NCI-H1694 (cell line): Measurements from ENCODE around the gene FER.
A peak's percentile ranks its signal among the peaks of the same experiment; 100 is the strongest.
"Not testable (repeated sequence)": the region's sequence is repeated elsewhere in the genome, so short reads cannot be mapped to it uniquely, and the experiment has no call there.

Source experiments
- DNase-seq: peaks from one replicate; lab custom pipeline; 2025; lab: John Stamatoyannopoulos, UW

FER gene

DNA sequence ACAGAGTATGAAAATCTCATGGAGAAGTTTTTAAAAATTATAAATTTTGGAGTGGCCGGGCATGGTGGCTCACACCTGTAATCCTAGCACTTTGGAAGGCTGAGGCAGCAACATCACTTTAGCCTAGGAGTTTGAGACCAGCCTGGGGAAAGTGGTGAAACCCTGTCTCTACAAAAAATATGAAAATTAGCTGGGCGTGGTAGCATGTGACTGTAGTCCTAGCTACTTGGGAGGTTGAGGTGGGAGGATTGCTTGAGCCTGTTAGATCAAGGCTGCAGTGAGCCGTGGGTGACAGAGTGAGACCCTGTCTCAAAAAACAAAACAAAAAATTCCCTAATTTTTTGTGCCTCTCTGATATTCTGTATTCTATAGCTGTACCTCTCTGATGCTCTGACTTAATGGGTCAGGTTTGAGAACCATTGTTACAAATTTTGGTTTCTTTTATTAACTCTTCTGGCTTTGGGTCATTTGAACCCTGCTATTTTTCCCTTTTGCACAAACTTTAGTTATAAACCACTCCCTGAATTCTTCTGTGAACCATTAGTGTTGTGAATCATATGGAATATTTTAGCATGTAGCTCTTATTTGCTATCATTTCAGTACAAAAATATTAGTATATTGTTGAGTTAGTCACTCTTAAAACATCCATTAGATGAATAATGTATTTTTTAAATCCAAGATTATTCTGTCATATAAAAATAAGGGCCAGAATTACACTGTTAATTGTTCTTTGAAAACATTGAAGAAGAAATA is 51.0 kb downstream of the FER start:
- no peak for DNase-seq

DNA sequence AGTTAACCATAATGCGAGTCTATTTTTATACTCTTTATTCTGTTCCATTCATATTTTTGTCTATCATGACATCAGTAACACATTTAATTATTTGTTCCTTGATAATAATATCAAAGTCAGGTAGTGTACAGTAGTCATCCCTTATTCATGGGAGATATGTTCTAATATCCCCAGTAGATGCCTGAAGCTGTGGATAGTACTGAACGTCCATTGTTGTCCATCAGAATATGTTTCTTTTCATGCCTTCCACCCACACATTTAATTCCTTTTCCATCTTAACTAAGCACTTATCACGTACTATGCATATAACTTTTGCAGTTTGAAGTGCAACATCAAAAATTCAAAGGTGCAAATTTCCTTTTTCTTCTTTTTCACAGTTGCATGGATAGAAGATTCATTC is 53.6 kb downstream of the FER start:
- DNase-seq, result no peak

DNA sequence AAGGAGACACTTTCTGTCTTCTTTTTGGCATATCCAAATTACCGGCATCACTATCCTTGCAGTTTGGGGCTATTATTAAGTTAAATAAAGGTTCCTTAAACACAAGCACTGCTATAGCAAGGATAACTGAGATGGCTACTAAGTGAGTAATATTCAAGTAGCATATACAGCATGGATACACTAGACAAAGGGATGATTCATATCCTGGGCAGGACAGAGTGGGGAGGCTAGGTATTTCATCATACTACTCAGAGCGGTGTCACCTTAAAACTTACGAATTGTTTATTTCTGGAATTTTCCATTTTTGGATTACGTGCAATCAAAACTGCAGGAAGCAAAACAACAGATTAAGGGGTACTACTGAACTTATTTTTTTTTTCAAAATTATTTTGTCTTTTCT is 54.1 kb downstream of the FER start:
- DNase-seq, result no peak

DNA sequence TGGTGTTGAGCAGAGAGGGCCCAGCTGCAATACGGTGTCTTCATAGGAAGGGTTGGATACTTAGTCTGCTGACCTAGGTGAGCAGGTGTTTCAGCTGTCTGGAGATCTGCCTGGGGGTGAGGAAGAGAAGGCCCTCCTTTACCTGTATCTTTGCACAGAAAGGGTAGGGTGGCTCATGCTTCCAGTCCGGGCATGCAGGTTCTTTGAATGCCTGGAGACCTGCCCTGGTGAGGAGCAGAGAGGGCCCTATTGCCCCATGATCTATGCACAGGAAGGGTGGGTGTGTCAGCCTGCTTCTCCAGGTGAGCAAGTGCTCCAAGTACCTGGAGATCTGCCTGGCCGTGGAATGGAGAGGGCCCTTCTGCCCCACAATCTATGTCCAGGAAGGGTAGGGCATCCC is 63.0 kb downstream of the FER start:
- DNase-seq, result no peak

DNA sequence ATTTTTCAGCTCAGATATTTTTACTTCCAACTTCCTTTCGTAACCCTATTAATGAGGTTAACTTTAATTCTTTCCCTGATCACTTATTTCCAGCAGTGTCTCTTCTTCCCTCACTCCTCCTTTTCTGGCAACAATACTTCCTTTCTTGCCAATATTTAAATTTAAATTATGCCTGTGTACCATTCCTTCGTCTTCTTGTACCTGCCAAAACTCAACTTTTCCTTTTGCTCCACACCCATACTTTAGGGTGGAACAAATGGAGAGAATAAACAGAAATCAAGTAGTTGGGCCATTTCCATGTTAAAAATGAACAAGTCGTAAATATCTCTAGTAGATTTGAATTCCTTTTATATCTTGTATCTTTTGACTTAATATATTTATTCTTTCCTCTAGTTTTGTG is 66.0 kb downstream of the FER start:
- DNase-seq, result no peak

DNA sequence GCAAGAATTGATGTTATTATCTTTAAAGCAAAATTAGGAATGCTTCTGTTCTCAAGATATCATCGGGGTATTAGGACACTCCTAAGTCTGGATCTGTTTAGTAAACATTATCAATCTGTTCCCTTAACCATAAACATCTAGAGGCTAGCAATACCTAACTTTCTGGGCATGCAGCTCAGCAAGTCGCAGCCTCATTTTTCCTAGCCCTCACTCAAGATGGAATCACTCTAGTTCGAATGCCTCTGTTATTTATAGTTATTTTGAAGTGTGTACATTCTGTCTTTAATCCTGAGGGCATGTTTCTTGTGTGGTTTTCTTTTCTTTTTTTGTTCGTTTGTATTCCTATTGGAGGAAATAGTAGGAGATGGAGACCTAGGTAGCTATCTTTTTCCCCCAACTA is 66.9 kb downstream of the FER start:
- DNase-seq, result no peak

DNA sequence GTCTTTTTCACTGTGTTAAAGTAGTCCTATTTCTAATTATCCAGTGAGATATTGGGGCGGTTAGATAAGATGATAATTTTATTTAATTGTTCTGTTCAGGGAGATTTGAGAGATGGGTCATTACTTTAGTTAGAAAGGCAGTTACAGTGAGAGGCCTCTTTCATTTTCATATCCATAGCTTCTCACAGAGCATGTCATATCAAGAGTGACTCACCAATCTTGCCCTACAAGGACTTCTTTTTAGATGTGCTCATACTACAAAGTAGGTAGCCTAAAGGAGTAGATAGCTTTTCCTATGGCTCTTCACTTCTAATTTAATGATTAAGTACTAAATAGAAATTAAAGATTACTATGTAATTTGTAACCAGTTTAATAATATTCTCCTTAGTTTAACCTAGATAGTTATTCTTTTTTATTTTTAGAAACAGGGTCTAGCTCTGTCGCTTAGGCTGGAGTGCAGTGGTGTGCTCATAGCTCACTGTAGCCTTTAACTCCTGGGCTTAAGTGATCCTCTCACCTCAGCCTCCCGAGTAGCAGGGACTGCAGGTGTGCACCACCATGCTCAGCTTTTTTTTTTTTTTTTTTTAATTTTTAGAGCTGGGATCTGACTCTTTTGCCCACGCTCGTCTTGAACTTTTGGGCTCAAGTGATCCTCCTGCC is 71.0 kb downstream of the FER start:
- DNase-seq, result no peak

DNA sequence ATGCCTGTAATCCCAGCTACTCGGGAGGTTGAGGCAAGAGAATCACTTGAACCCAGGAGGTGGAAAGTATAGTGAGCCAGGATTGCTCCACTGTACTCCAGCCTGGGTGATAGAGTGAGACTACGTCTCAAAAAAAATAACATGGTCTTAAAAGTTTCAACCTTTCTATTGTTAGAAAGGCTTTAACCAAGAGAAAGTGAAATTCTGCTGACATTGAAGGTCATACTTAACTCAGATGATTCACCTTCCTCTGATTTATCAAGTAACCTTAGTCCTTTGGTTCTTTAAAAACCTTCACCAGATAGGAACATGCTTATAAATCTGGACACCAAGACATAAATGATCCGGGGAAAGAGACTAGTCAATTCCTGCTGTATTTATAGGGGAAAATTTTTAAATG is 73.3 kb downstream of the FER start:
- no peak for DNase-seq

DNA sequence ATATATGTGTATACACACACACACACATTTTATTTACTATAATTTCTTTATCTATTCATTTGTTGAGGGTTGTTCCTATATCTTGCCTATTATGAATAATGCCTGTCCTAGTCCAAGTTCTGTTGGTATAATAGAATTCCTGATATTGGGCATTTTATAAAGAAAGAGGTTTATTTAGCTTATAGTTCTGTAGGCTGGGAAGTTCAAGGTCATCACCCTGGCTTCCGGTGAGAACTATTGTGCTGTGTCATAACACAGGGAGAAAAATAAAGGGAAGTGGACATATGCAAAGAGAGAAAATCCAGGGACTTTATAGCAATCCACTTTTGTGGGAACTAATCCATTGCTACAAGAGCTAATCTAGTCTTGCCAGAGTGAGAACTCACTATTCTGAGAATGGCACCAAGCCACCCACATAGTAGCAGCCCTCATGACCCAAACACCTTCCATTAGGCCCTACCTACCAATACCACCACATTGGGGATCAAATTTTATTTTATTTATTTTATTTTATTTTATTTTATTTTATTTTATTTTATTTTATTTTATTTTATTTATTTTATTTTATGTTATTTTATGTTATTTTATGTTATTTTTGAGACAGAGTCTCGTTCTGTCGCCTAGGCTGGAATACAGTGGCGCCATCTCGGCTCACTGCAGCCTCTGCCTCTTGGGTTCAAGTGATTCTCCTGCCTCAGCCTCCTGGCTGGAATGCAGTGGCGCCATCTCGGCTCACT is 74.7 kb downstream of the FER start:
- no peak for DNase-seq

DNA sequence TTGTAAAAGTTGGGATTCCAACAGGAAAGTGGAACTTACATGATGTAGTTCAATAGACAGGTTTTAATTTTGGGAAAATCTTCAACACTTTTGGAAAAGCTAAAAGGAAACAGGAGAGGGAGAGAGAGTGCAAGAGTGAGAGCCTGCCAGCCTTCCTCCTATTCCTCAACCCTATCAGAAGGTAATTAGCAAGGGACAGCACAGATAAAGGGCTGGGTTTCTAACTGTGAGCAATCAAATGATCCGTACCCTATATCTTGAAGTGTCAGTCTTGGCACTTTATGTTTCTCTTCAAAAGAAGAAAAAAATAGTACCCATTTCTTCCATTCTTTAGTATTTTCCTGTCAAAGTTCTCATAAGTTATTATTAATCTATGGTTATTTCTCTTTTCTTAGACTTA is 79.4 kb downstream of the FER start:
- DNase-seq, result no peak

DNA sequence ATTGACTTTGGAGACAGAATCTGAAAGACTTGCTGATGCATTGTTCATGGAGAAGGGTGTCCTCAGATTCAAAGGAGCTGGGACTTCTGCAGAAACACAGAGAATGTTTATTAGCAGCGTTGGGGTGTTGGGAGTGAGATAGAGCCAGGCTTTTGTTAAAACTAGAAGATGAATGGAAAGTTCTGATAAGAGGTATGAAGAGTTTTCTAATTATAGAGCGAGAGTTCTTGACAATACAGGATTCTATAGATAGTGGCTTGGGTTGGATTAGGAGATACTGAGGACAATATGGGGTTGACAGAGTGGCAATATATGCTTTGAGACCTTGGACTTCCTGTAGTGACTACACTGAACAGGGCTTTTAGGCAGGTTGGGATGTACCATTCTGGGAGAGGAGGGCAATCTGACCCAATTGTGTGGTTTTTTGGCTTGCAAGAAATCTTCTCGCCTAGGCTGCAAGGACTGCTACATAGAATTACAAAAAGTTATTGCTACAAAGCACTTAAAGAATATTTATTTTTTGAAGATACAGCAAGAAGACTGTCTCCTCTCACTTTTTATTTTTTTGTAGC is 83.1 kb downstream of the FER start:
- no peak for DNase-seq

DNA sequence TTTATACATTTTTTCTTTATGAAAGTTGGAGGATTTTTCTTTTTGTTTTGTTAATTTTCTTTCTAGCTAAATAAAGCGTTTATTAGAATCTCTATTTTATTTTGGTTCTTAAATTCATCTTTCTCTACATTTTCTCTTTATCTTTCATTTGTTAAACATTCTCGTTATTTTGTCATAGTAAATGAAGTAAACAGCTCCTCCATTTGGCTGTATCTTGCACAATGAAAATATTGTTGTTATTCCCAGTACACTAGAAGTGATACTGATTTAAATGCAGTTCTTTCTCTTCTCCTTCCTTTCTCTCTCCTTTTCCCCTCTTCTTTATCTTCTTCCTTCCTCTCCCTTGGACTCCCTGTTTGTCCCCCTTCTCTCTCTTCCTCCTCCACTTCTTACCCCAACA is 88.8 kb downstream of the FER start:
- DNase-seq, result no peak

DNA sequence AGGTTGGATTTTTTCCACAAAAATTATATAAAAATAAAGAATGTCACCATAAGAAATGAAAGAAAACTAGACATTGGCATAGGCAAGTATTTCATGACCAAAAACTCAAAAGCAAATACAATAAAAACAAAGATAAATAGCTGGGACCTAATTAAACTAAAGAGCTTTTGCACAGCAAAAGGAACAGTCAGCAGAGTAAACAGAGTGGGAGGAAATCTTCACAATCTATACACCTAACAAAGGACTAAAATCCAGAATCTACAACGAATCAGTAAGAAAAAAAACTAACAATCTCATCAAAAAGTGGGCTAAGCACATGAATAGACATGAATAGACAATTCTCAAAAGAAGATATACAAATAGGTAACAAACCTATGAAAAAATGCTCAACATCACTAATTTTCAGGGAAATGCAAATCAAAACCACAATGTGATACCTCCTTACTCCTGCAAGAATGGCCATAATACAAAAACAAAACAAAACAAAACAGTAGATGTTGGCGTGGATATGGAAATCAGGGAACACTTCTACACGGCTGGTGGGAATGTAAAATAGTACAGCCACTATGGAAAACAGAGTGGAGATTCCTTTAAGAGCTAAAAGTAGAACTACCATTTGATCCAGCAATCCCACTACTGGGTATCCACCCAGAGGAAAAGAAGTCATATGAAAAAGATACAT is 94.7 kb downstream of the FER start:
- DNase-seq, result not testable (repeated sequence)

DNA sequence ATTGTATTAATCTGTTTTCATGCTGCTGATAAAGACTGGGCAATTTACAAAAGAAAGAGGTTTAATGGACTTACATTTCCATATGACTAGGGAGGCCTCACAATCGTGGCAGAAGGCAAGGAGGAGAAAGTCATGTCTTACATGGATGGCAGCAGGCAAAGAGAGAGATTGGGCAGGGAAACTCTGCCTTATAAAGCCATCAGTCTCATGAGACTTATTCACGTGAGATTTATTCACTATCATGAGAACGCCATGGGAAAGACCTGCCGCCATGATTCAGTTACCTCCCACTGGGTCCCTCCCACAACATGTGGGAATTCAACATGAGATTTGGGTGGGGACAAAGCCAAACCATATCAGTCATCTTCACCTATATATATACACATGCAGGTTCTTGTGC is 103.4 kb downstream of the FER start:
- not testable (repeated sequence) for DNase-seq

DNA sequence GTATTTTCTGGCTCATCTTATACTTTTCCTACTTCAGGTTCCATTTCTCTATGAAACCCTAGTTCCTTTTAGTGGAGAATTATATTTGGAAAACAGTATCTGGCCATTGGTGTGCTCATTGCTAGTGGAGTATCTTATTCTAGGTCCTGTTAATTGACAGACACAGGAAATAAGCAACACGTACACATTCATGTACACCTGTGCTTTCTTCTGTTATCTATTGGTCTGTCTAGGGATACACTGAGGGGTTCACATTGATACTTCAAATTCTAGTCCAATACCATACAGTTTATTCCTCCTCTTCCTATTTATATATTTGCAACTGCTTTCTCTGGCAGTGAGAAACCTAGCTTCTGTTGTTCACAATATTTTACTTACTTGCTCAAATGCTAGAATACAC is 110.2 kb downstream of the FER start:
- DNase-seq, result no peak

DNA sequence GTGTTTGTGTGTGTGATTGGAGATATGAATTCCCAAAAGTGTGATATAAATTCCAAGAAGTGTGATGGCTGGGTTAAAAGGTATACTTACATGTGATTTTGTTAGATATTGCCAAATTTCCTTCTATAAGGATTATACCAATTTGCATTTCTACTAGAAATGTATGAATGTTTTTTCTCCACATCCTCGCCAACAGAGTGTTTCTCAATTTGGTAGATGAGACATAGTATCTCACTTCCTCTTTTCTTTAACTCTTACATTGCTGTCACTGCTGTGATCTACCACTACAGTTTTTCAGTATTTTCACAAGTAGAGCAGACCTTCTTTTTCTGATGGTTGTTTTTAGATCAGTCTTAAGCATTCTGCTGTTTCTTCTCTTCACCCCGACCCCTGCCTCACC is 111.3 kb downstream of the FER start:
- no peak for DNase-seq

DNA sequence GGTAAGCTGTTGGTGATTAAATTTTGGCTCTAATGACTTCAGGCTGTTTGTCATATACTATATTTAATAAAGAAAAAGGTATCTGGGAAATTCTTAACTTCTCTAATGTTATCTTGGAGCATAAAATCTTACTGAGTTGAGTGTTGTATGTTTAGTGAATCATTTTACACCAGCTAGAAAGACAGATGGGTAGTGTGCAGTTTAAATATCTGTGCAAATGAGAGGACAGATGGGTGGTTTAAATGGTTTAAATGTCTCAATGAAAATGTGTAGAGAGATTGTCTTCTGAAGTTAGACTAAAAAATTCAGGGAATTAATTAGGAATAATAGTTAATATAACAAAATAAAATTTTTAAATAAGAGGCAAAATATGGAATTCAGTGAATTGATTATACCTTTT is 114.5 kb downstream of the FER start:
- peak; percentile 21 for DNase-seq

DNA sequence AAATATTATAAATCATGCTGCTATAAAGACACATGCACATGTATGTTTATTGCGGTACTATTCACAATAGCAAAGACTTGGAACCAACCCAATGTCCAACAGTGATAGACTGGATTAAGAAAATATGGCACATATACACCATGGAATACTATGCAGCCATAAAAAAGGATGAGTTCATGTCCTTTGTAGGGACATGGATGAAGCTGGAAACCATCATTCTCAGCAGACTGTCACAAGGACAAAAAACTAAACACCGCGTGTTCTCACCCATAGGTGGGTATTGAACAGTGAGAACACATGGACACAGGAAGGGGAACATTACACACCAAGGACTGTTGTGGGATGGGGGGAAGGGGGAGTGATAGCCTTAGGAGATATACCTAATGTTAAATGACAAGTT is 118.4 kb downstream of the FER start:
- DNase-seq, result not testable (repeated sequence)

DNA sequence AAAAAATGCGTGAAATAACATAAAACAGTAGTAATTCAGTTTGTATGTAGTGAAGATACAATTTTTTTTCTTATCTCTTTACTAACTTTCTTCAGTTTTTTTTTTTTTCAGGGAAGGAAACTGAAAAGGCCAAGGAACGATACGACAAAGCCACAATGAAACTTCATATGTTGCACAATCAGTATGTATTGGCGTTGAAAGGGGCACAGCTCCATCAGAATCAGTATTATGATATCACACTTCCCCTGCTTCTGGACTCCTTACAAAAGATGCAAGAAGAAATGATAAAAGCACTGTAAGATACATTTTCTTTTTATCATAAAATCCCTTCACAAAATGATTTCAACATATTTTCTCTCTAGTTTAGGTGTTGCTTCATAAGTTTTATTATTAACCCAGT is 120.0 kb downstream of the FER start:
- DNase-seq, result no peak

DNA sequence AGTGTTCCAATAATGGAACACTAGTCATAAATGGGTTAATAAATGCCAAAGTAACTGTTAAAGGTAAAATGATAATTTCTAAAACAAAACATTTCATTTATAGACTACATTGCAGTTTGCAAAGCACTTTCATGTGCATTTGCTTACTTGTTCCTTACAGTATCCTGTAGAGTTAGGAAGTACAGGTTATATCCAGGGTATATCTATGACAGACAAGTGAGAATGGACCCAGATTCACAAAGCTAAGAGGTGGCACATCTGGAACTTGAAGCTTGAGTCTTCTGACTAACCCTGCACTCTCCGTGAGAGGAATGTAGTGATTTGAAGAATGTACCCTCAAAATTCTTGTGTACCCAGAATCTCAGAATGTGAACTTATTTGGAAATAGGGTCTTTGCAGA is 121.4 kb downstream of the FER start:
- no peak for DNase-seq

DNA sequence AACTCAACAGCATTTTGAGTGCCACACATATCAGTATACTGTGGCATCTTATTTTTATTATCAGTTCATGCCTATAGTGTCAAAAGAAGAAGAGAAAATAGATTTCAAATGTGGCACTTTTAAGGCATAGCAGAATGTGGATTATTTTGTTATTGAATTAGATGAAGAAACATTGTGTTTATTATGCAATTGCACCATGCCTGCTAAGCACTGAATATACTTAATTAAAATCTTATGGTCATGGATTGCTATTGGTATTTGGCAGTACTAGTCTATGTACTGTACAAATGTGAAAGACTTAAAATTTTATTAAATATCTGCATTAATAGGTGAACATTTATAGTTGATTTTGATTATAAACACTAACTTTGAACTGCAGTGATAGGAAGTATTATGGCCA is 128.8 kb downstream of the FER start:
- DNase-seq, result no peak

DNA sequence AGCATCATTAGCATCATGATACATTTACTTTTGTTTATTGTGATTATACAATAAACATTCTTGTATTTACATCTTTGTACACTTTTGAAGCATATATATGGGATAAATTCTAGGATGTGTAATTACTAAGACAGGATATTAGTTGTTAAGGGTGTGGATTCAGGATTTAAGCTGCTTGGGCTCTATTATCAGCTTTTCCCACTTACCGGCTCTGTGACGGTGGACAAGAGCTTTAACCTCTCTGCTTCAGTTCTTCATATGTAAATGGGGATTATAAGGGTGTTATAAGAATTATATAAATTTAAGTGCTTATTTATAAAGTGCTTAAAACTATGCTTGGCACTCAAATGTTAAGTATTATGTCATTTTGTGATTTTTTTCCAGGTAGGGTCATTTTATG is 131.1 kb downstream of the FER start:
- DNase-seq, result no peak
